A549 treated with CORT108297 at 1 μM for 4 hours (cell line): ENCODE data around the gene MRE11. TPM values are rescaled to one million over a fixed set of nuclear protein-coding genes. Genes with fewer than 3 reads are reported as not detected.

ENCODE experiments used
- total RNA-seq: library from RNA; stranded (reverse); fragments of 200-300 nt; extraction: Qiagen RNA extraction; gene quantifications from 5 replicates; pipeline ENCODE4 v1.2.3, GENCODE V29; 2022

MRE11 gene
- total RNA-seq = 12.5 to 20.3 TPM (median 15.1 TPM) in 5 replicates

GRCh38 chr11:94493281-94494125 lies at the start of gene MRE11, which contains the start of gene ANKRD49:
Gene MRE11 (minus strand): TSS chr11:94493844. CDS start chr11:94492801, 1,043 bp downstream.
Gene ANKRD49 (plus strand): TSS chr11:94493984. CDS start chr11:94496694, 2,710 bp downstream.

GRCh38 chr11:94511932-94512781 lies 18.5 kb upstream of the MRE11 start, which contains the start of gene C11orf97:
Gene C11orf97 (plus strand): TSS chr11:94512461. CDS start chr11:94512529, 68 bp downstream.

GRCh38 chr11:94400839-94401772 lies 92.5 kb downstream of the MRE11 start, which contains the start of gene GPR83:
Gene GPR83 (minus strand): TSS chr11:94401419. CDS start chr11:94401247, 172 bp downstream.

Other genes starting within 250 kb of the MRE11 start
- not detected in 5 replicates for gene IZUMO1R, start 189.3 kb downstream of the MRE11 start, total RNA-seq
- 0.03 to 0.08 TPM (median 0.05 TPM) in 5 replicates for gene GPR83, start 92.4 kb downstream of the MRE11 start, total RNA-seq
- 6.3 to 7.9 TPM (median 6.6 TPM) in 5 replicates for gene ANKRD49, start 140 bp upstream of the MRE11 start, total RNA-seq
- not detected in 5 replicates for gene C11orf97, start 18.6 kb upstream of the MRE11 start, total RNA-seq
- gene FUT4, start 50.1 kb upstream of the MRE11 start, total RNA-seq = 2.2 to 2.9 TPM (median 2.6 TPM) in 5 replicates
- gene PIWIL4, start 73.5 kb upstream of the MRE11 start, total RNA-seq = 0.07 to 0.47 TPM (median 0.15 TPM) in 5 replicates